ENCODE measurements around the gene MLKL.

Gene MLKL

DNA sequence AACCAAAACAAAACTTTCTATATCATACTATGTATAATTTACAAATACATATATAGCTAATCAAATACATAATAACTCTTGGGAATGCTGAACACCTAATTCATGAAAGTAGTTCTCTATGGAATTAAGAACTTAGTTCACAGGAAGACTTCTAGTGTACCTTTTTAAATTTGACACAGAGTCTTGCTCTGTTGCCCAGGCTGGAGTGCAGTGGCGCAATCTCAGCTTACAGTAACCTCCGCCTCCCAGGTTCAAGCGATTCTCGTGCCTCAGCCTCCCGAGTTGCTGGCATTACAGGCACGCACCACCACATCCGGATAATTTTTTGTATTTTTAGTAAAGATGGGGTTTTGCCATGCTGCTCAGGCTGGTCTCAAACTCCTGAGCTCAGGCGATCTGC lies 58.7 kb downstream of the MLKL start:
- DNase-seq: no peak

DNA sequence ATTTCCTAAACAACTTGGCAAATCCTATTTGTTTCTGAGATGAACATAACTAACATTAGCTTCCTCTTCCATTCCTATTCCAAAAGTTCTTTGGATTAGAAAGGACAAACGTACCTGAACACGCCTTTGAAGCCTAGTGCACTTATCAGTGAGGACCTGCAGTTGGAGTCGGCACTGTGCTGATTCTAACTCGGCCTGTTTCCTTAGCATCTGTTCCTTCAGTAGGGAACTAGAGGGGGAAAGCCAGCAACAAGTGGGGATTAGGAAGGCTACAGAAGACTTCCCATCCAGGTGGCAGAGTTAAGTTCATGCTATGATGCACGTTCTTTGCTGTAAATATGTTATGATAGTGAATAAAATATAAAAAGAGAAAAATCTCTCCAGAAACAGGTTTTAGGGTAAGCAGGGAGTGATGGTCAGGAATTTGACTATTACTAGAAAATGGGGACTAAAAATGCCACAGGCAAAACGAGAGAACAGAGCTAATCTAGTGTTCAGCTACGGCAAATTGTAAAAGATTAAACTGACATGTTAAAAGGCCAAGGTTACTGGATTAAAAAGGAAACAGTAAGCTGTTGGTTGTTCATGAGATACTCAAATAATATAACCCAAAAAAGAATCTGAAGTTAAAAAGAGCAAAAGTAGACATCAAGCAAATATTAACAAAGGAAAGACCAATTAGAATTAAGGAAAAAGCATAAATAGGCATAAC lies 62.8 kb downstream of the MLKL start:
- no peak for DNase-seq

DNA sequence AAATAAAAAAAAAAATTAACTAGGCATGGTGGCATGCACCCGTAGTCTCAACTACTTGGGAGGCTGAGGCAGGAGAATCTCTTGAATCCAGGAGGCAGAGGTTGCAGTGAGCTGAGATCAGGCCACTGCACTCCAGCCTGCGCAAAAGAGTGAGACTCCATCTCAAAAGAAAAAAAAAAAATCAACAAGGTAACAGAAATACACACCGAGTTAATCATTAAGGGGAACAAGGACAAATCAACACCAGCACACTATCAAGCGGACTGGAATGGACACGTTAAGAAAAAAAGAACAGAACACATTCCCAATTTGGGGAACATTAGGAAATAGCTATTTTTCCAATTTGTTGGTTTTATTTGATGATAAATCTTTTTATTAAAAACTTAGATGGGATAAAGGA lies 65.4 kb downstream of the MLKL start:
- no peak for DNase-seq

GRCh38 chr16:74633686-74634085 lies 67.0 kb downstream of the MLKL start:
- no peak for DNase-seq

DNA sequence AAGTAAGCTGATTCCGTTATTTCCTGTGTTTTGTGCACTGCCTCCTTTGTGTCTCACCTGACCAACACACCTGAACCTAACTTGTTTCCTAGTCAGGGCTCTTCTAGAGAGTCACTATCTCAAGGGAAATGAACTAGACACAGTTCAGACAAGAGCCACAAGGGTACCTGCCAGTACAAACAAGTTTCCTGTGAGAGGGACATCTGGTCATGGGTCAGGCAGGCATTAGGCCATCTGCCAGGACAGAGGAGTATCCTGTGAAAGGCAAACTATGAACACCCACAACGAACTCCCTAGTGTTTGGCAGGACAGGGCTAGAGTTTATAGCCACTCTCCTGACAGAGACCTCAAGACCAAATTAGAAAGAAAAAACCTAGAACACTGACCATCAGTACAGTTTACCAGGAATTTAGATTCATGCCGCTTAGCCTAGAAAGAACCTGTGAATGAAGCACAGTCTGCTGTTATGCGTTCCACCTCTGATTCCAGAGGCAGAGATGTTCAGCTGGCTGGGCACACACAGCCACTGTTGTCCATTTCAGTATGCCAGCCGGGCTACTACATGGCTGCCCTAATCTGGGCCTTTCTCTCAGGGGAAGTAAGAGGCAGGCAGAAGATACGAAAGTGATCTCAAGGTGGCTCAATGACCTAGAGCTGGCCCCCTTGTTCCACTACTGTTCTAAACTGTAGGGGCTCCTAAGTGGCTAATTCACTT lies 73.0 kb downstream of the MLKL start:
- DNase-seq: no peak

DNA sequence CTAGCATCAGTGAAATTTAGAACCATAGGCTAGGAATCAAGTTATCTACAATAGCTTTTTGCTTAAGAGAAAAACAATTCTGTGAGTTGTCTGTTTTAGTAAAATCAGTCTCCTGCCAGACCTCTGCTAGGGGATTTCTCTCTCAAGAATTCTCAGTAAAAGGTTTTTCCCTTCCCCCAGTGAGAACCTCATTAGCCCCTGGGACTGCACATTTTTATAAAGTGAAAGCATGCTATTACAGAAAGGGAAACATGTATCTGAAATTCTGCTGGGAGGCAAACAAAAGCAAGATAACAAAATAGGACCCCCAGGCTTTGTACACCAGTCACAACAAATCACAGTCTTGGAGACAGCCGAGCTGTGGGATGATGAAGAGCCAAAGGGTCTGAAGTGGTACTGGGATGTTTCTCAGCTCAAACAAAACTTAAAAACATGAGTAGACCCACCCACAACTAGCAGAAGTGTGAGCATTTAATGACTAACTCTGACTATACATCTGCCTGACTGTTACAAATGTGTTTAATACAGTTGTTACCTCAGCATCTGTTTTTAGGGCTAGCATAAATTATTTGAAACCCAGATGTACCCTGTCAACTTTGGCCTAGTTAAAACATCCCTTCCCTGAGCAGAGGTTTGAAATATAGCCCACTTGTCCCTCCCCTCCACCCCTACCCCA lies 73.8 kb downstream of the MLKL start:
- DNase-seq: no peak

- DNase-seq: no peak
These were observed 74.9 kb downstream of the MLKL start for GRCh38 chr16:74625500-74626350.

- no peak for DNase-seq
These were observed 76.8 kb downstream of the MLKL start for GRCh38 chr16:74623839-74624235.

- DNase-seq: no peak
These were observed 77.3 kb downstream of the MLKL start for GRCh38 chr16:74623214-74623838.

- DNase-seq: no peak
These were observed 78.7 kb downstream of the MLKL start for GRCh38 chr16:74622005-74622404.
